Gastrocnemius medialis (tissue), 4 donors: ENCODE results near the gene HOXA6.

Source experiments
- POLR2A ChIP-seq, 2 donors: fragments of 450-650 bp; IDR thresholded peaks; one replicate each; pipeline ENCODE4 v1.6.1; 2017; ENCODE audit warnings: antibody characterized with exemption in 2 of 2, mild to moderate bottlenecking in 2 of 2, moderate library complexity in 2 of 2
- TF ChIP-seq, protein P1 (sequence below), 5 experiments: fragments of 450-650 bp in 3 of 5; fragments of 200-600 bp in 2 of 5; sonication (generic) in 2 of 5; IDR thresholded peaks in 4 of 5; conservative IDR thresholded peaks in 1 of 5; 1 replicate in 4 of 5; 2 replicates in 1 of 5; pipeline ENCODE4 v1.5.1; 2016 to 2019; ENCODE audit warnings: antibody characterized with exemption in 5 of 5, mild to moderate bottlenecking in 3 of 5, moderate library complexity in 3 of 5

DNA sequence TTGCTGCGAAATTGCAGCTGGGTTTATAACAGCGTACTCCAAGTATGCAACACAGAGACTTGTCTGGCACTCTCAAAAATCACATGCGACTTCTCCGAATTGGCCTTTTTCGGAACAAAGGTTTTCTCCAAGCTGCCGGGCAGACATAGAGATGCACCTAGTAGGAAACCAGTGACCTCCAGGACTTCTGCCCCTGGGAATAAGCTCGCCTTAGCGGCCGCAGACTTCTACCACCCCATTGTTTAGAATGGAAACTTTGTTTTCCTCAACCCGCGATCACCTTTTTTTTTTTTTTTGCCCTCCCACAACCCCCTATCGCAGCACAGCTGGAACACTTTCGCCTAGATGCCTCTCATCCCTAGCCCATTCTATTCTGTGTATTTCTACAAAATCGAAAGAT lies 31.5 kb upstream of the HOXA6 start:
- no peak for TF ChIP-seq POLR2A (IDR thresholded peaks at IDR 0.05)
- TF ChIP-seq, protein P1, sequence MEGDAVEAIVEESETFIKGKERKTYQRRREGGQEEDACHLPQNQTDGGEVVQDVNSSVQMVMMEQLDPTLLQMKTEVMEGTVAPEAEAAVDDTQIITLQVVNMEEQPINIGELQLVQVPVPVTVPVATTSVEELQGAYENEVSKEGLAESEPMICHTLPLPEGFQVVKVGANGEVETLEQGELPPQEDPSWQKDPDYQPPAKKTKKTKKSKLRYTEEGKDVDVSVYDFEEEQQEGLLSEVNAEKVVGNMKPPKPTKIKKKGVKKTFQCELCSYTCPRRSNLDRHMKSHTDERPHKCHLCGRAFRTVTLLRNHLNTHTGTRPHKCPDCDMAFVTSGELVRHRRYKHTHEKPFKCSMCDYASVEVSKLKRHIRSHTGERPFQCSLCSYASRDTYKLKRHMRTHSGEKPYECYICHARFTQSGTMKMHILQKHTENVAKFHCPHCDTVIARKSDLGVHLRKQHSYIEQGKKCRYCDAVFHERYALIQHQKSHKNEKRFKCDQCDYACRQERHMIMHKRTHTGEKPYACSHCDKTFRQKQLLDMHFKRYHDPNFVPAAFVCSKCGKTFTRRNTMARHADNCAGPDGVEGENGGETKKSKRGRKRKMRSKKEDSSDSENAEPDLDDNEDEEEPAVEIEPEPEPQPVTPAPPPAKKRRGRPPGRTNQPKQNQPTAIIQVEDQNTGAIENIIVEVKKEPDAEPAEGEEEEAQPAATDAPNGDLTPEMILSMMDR (IDR thresholded peaks at IDR 0.05 in 4 of 5, conservative IDR thresholded peaks at IDR 0.05 in 1 of 5): no peak
